GM21737 (cell line): ENCODE measurements around the gene STIP1.

Source experiments
- ATAC-seq: cut with Tn5 transposase; IDR thresholded peaks from one replicate; pipeline ENCODE4 v1.9.1; 2021; ENCODE audit warnings: mild to moderate bottlenecking, moderate library complexity; ENCODE audit not compliant: unreplicated experiment

Gene STIP1

GRCh38 chr11:64248578-64248977 is 62.6 kb downstream of the STIP1 start:
- ATAC-seq: no peak

GRCh38 chr11:64249038-64249437 is 63.1 kb downstream of the STIP1 start:
- ATAC-seq: no peak

- no peak for ATAC-seq
Observed at GRCh38 chr11:64249563-64250414, 63.8 kb downstream of the STIP1 start.

- ATAC-seq: no peak
Observed at GRCh38 chr11:64250415-64251015, 64.5 kb downstream of the STIP1 start.

GRCh38 chr11:64251016-64251752 is 65.2 kb downstream of the STIP1 start, which contains the start of gene PLCB3:
Gene PLCB3, plus strand, starts transcription at chr11:64251530. Its CDS starts 120 bp downstream, at chr11:64251650.
- ATAC-seq: no peak

- ATAC-seq: no peak
Observed at GRCh38 chr11:64251753-64252002, 65.7 kb downstream of the STIP1 start.

GRCh38 chr11:64252003-64252872 is 66.3 kb downstream of the STIP1 start:
- no peak for ATAC-seq

DNA sequence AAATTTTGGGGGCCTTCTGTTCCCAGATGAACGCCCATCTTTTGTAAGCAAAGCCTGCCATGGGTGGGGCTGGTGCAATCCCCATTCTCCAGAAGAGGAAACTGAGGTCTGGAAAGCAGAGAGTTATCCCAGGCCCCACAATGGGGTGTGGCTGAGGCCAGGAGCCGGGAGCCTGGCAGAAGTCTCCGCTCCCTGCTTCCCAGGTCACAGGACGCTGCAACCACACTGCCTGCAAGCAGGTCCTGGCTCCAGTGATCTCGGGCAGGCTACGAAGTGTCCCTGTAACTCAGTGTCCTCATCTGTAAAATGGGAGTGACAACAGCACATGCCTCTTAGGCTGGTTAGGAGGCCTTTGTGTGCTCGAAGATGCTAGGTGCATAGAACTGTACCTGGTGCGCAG is 67.1 kb downstream of the STIP1 start:
- no peak for ATAC-seq

- ATAC-seq: no peak
Observed at GRCh38 chr11:64253481-64253880, 67.5 kb downstream of the STIP1 start.
